HEK293T (cell line): ENCODE measurements around the gene SLC12A7.

Source experiments
- ARNT ChIP-seq: fragments of 450-650 bp; IDR thresholded peaks from 2 replicates; pipeline ENCODE4 v1.6.1; 2017; ENCODE audit warnings: mild to moderate bottlenecking
- BHLHE40 ChIP-seq: fragments of 450-650 bp; IDR thresholded peaks from 2 replicates; pipeline ENCODE4 v1.6.1; 2016; ENCODE audit warnings: mild to moderate bottlenecking, moderate library complexity, borderline replicate concordance
- CTBP1 ChIP-seq: fragments of 450-650 bp; IDR thresholded peaks from 2 replicates; pipeline ENCODE4 v1.6.1; 2016; ENCODE audit warnings: borderline replicate concordance
- ELF4 ChIP-seq: fragments of 450-650 bp; IDR thresholded peaks from 2 replicates; pipeline ENCODE4 v1.6.1; 2017; ENCODE audit warnings: antibody characterized with exemption
- FOXA1 ChIP-seq: fragments of 450-650 bp; IDR thresholded peaks from 2 replicates; pipeline ENCODE4 v1.6.1; 2016; ENCODE audit warnings: mild to moderate bottlenecking
- FOXK2 ChIP-seq: fragments of 450-650 bp; IDR thresholded peaks from 2 replicates; pipeline ENCODE4 v1.6.1; 2016; ENCODE audit warnings: mild to moderate bottlenecking
- FOXM1 ChIP-seq: fragments of 450-650 bp; IDR thresholded peaks from 2 replicates; pipeline ENCODE4 v1.6.1; 2017; ENCODE audit warnings: mild to moderate bottlenecking, borderline replicate concordance
- L3MBTL2 ChIP-seq: fragments of 450-650 bp; conservative IDR thresholded peaks from 2 replicates; pipeline ENCODE4 v1.6.1; 2016; ENCODE audit warnings: mild to moderate bottlenecking
- PKNOX1 ChIP-seq: fragments of 450-650 bp; IDR thresholded peaks from 2 replicates; pipeline ENCODE4 v1.6.1; 2016
- SP1 ChIP-seq: fragments of 450-650 bp; IDR thresholded peaks from 2 replicates; pipeline ENCODE4 v1.6.1; 2017
- SUZ12 ChIP-seq: fragments of 450-650 bp; IDR thresholded peaks from 2 replicates; pipeline ENCODE4 v1.6.1; 2016; ENCODE audit warnings: mild to moderate bottlenecking
- TARDBP ChIP-seq: fragments of 450-650 bp; IDR thresholded peaks from 2 replicates; pipeline ENCODE4 v1.6.1; 2016
- ZNF384 ChIP-seq: fragments of 450-650 bp; IDR thresholded peaks from 2 replicates; pipeline ENCODE4 v1.6.1; 2016

GRCh38 chr5:1105350-1106265 is 6.3 kb downstream of the SLC12A7 start:
- TF ChIP-seq PKNOX1 (no peak), FOXM1 (no peak), FOXA1 (no peak), ARNT (no peak), SP1 (no peak), ELF4 (no peak), ZNF384 (no peak), BHLHE40 (no peak), TARDBP (no peak), SUZ12 (no peak), L3MBTL2 (no peak), CTBP1 (no peak), FOXK2 (no peak)
